ENCODE data around the gene HIVEP3. TPM values are rescaled to one million over a fixed set of nuclear protein-coding genes. Genes with fewer than 3 reads are reported as not detected.
A peak's percentile ranks its signal among the peaks of the same experiment; 100 is the strongest.

Gene HIVEP3
- polyA plus RNA-seq, 1 donor (not counting 4 experiments of a cell fraction or from before 2014, with no cell fraction given) = 1.1 TPM

- Histone ChIP-seq H3K27ac (ENCODE audit: control insufficient read depth, insufficient read depth, low read length) (no peak overlapping the region), H3K9me1 (ENCODE audit: control insufficient read depth, extremely low read depth, insufficient read depth, low read length) (no peaks in the 10 kb centered on the region), H3K27me3 (ENCODE audit: control insufficient read depth, extremely low read depth, insufficient read depth, low read length) (no peaks in the 10 kb centered on the region), H3K9me3 (ENCODE audit: control insufficient read depth, low read depth, low read length) (no peaks in the 10 kb centered on the region), H3K4me1 (ENCODE audit: control insufficient read depth, extremely low read depth, insufficient read depth, low read length) (peaks cover 26% of the 10 kb centered on the region), H4K20me1 (ENCODE audit: control insufficient read depth, extremely low read depth, insufficient read depth, low read length) (no peaks in the 10 kb centered on the region), H3K36me3 (ENCODE audit: control insufficient read depth in 2 of 2, extremely low read depth in 1 of 2, insufficient read depth in 2 of 2, low read length in 2 of 2) (no peaks in the 10 kb centered on the region), H3K4me3 (ENCODE audit: control insufficient read depth in 2 of 3, extremely low read depth in 1 of 3, insufficient read depth in 2 of 3, low read depth in 1 of 3, low read length in 3 of 3) (no peak overlapping the region), H3K4me2 (ENCODE audit: control insufficient read depth, extremely low read depth, insufficient read depth, low read depth, low read length) (no peak overlapping the region), H3K9ac (ENCODE audit: control insufficient read depth, extremely low read depth, insufficient read depth, low read length) (no peak overlapping the region), H2AFZ (ENCODE audit: control insufficient read depth, low read length) (no peak overlapping the region), H3K79me2 (ENCODE audit: control insufficient read depth, insufficient read depth, low read length) (no peaks in the 10 kb centered on the region)
- dilution Hi-C loops (cut with MboI; ENCODE audit: extremely low pct_ligation_motif_present, low sequenced_read_pairs) = no loop called here
- TF ChIP-seq EZH2 (IDR thresholded peaks at IDR 0.05; ENCODE audit: low read length) = no peak
- TF ChIP-seq, protein P1, sequence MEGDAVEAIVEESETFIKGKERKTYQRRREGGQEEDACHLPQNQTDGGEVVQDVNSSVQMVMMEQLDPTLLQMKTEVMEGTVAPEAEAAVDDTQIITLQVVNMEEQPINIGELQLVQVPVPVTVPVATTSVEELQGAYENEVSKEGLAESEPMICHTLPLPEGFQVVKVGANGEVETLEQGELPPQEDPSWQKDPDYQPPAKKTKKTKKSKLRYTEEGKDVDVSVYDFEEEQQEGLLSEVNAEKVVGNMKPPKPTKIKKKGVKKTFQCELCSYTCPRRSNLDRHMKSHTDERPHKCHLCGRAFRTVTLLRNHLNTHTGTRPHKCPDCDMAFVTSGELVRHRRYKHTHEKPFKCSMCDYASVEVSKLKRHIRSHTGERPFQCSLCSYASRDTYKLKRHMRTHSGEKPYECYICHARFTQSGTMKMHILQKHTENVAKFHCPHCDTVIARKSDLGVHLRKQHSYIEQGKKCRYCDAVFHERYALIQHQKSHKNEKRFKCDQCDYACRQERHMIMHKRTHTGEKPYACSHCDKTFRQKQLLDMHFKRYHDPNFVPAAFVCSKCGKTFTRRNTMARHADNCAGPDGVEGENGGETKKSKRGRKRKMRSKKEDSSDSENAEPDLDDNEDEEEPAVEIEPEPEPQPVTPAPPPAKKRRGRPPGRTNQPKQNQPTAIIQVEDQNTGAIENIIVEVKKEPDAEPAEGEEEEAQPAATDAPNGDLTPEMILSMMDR (optimal IDR thresholded peaks at IDR 0.05 in 1 of 3, IDR thresholded peaks at IDR 0.05 in 1 of 3, conservative IDR thresholded peaks at IDR 0.05 in 1 of 3; ENCODE audit: extremely low read depth in 1 of 3, insufficient read depth in 2 of 3, low read length in 3 of 3) = no peak
- DNase-seq (ENCODE audit: low read depth, low spot score) (no peak), FAIRE-seq (peak; percentile 91)
Observed at GRCh38 chr1:41799723-41800122, 119.0 kb downstream of the HIVEP3 start.

GRCh38 chr1:41799205-41799604 lies 119.5 kb downstream of the HIVEP3 start:
- dilution Hi-C loops (cut with MboI; ENCODE audit: extremely low pct_ligation_motif_present, low sequenced_read_pairs) = no loop called here
- Histone ChIP-seq H3K9me1 (ENCODE audit: control insufficient read depth, extremely low read depth, insufficient read depth, low read length) (no peaks in the 10 kb centered on the region), H4K20me1 (ENCODE audit: control insufficient read depth, extremely low read depth, insufficient read depth, low read length) (no peaks in the 10 kb centered on the region), H3K4me2 (ENCODE audit: control insufficient read depth, extremely low read depth, insufficient read depth, low read depth, low read length) (no peak overlapping the region), H2AFZ (ENCODE audit: control insufficient read depth, low read length) (no peak overlapping the region), H3K36me3 (ENCODE audit: control insufficient read depth in 2 of 2, extremely low read depth in 1 of 2, insufficient read depth in 2 of 2, low read length in 2 of 2) (no peaks in the 10 kb centered on the region), H3K9me3 (ENCODE audit: control insufficient read depth, low read depth, low read length) (no peaks in the 10 kb centered on the region), H3K9ac (ENCODE audit: control insufficient read depth, extremely low read depth, insufficient read depth, low read length) (no peak overlapping the region), H3K27ac (ENCODE audit: control insufficient read depth, insufficient read depth, low read length) (no peak overlapping the region), H3K79me2 (ENCODE audit: control insufficient read depth, insufficient read depth, low read length) (no peaks in the 10 kb centered on the region), H3K27me3 (ENCODE audit: control insufficient read depth, extremely low read depth, insufficient read depth, low read length) (no peaks in the 10 kb centered on the region), H3K4me3 (ENCODE audit: control insufficient read depth in 2 of 3, extremely low read depth in 1 of 3, insufficient read depth in 2 of 3, low read depth in 1 of 3, low read length in 3 of 3) (no peak overlapping the region), H3K4me1 (ENCODE audit: control insufficient read depth, extremely low read depth, insufficient read depth, low read length) (peaks cover 22% of the 10 kb centered on the region)
- DNase-seq (ENCODE audit: low read depth, low spot score) (no peak), FAIRE-seq (no peak)
- TF ChIP-seq, protein P1 (optimal IDR thresholded peaks at IDR 0.05 in 1 of 3, IDR thresholded peaks at IDR 0.05 in 1 of 3, conservative IDR thresholded peaks at IDR 0.05 in 1 of 3; ENCODE audit: extremely low read depth in 1 of 3, insufficient read depth in 2 of 3, low read length in 3 of 3) = no peak
- no peak for TF ChIP-seq EZH2 (IDR thresholded peaks at IDR 0.05; ENCODE audit: low read length)

All from keratinocyte (primary cell).